ENCODE measurements around the gene IQCH. TPM values are rescaled to one million over a fixed set of nuclear protein-coding genes. Genes with fewer than 3 reads are reported as not detected.

The IQCH gene
- total RNA-seq, 2 experiments from 2014 or later = 0.98 to 1.9 TPM

DNA sequence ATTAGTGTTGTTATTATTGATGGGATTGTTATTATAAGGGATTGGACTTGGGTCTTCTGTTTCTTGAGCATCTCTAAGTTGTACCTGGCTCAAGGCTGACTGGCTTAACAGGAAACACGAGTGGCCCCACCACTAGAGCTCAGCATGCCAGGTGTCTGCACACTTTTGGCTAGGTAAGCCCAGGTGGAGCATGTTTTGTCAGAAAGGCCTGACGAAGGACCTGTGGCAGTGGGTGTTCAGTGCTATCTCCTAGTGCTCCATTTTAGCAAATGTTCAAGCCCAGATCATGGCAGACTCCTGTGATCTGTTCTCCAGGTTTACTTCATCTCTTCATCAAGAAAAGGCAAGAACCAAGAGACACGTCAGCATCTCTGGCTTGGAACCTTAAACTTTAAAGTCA, 291.3 kb downstream of the IQCH start:
- DNase-seq = no peak
- Mint-ChIP-seq H3K36me3 (peaks cover 8% of the 10 kb centered on the region), H3K27me3 (no peaks in the 10 kb centered on the region), H3K4me1 (peaks cover 26% of the 10 kb centered on the region), H3K4me3 (no peak overlapping the region), H3K27ac (no peak overlapping the region), H3K9me3 (ENCODE audit: low read depth) (no peaks in the 10 kb centered on the region)
- CTCF ChIA-PET = interaction anchor here (1.4 kb wide), 1 partner anchor 11 kb away, joined by 6 read pairs; no protein-coding TSS in a partner anchor
- ATAC-seq = no peak

DNA sequence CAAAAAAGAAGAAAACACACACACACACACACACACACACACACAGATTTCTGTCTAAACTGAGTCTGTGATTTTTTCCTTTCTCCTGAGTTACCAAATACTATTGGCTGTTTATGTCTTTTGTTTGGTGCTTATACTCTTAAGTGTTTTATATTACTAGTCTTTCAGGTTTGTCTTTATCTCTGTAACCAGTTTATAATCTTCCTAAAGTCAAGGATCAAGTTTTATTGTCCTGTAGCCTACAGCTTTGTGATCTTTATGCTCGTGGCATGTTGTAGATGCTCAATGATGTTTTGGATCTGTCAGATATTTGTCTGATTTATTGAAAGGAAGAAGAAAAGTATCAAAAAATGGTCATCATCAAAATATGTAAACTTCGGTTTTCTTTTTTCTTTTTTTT, 292.5 kb downstream of the IQCH start:
- CTCF ChIA-PET = interaction anchor here (0.7 to 1.4 kb wide), 2 partner anchors 10 to 1538 kb away, joined by 3 to 6 read pairs; no protein-coding TSS in a partner anchor
- Mint-ChIP-seq H3K4me1 (peaks cover 22% of the 10 kb centered on the region), H3K27ac (no peak overlapping the region), H3K27me3 (no peaks in the 10 kb centered on the region), H3K4me3 (no peak overlapping the region), H3K9me3 (ENCODE audit: low read depth) (no peaks in the 10 kb centered on the region), H3K36me3 (peaks cover 11% of the 10 kb centered on the region)
- DNase-seq (no peak), ATAC-seq (no peak)

DNA sequence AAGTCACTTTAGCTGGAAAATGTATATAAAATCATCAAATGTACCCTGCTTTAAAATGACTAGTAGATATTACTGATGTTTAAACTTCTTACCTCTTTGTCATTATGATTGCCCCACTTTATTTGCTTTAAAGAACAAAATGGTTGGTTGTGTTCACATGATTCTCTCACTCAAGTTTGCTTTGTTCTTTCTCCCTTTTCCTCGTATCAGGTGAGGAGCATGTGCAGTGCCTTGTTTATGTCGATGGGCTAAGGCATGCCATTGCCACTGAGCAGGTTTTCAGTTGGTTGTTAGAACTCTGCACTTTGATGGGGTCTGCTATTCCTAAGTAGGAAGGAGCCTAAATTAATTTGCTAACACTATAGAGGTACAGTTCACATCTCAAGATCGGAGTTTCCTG, 293.2 kb downstream of the IQCH start:
- Mint-ChIP-seq H3K27me3 (no peaks in the 10 kb centered on the region), H3K27ac (no peak overlapping the region), H3K36me3 (peaks cover 10% of the 10 kb centered on the region), H3K4me1 (peaks cover 22% of the 10 kb centered on the region), H3K4me3 (no peak overlapping the region), H3K9me3 (ENCODE audit: low read depth) (no peaks in the 10 kb centered on the region)
- DNase-seq = no peak
- ATAC-seq = no peak
- CTCF ChIA-PET = no interaction called here

- DNase-seq = no peak
- Mint-ChIP-seq H3K27me3 (no peaks in the 10 kb centered on the region), H3K36me3 (peaks cover 12% of the 10 kb centered on the region), H3K4me3 (no peak overlapping the region), H3K4me1 (peaks cover 17% of the 10 kb centered on the region), H3K27ac (no peak overlapping the region), H3K9me3 (ENCODE audit: low read depth) (no peaks in the 10 kb centered on the region)
- ATAC-seq = no peak
- CTCF ChIA-PET = no interaction called here
Measured at GRCh38 chr15:67548236-67548852, 293.8 kb downstream of the IQCH start.

- no peak for ATAC-seq
- Mint-ChIP-seq H3K9me3 (ENCODE audit: low read depth) (no peaks in the 10 kb centered on the region), H3K4me3 (no peak overlapping the region), H3K27me3 (no peaks in the 10 kb centered on the region), H3K4me1 (peaks cover 10% of the 10 kb centered on the region), H3K36me3 (peaks cover 12% of the 10 kb centered on the region), H3K27ac (no peak overlapping the region)
- CTCF ChIA-PET = no interaction called here
- no peak for DNase-seq
Measured at GRCh38 chr15:67548862-67549651, 294.5 kb downstream of the IQCH start.

GRCh38 chr15:67549736-67550135, 295.1 kb downstream of the IQCH start:
- Mint-ChIP-seq H3K27ac (no peak overlapping the region), H3K36me3 (peaks cover 14% of the 10 kb centered on the region), H3K4me3 (no peak overlapping the region), H3K27me3 (no peaks in the 10 kb centered on the region), H3K4me1 (peaks cover 5% of the 10 kb centered on the region), H3K9me3 (ENCODE audit: low read depth) (no peaks in the 10 kb centered on the region)
- no peak for DNase-seq
- no peak for ATAC-seq
- CTCF ChIA-PET = no interaction called here

- no peak overlapping the region for H3K4me3 Mint-ChIP-seq
- CTCF ChIA-PET = no interaction called here
- H3K36me3 Mint-ChIP-seq = peaks cover 17% of the 10 kb centered on the region
- H3K27ac Mint-ChIP-seq = no peak overlapping the region
- no peak for DNase-seq
- H3K9me3 Mint-ChIP-seq (ENCODE audit: low read depth) = no peaks in the 10 kb centered on the region
- H3K27me3 Mint-ChIP-seq = no peaks in the 10 kb centered on the region
- no peak for ATAC-seq
- no peaks in the 10 kb centered on the region for H3K4me1 Mint-ChIP-seq
Measured at GRCh38 chr15:67550522-67550921, 295.9 kb downstream of the IQCH start.

DNA sequence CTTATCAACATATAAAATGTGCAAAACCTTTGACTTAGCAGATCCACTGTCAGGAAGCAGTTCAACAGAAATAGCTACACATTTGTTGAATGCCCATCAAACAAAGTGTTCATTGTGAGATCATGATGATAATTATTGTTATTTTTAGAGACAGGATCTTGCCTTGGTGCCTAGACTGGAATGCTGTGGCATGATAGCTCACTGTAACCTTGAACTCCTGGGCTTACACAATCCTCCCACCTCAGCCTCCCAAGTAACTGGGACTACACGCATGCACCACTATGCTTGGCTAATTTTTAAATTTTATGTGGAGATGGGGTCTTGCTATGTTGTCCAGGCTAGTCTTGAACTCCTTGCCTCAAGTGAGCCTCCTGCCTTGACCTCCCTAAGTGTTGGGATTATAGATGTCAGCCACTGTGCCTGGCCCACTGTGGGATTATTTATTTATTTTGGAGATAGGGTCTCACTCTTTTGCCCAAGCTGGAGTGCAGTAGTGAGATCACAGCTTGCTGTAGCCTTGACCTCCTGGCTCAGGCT, 296.7 kb downstream of the IQCH start:
- CTCF ChIA-PET = no interaction called here
- Mint-ChIP-seq H3K36me3 (peaks cover 19% of the 10 kb centered on the region), H3K27ac (no peak overlapping the region), H3K4me3 (no peak overlapping the region), H3K27me3 (no peaks in the 10 kb centered on the region), H3K4me1 (no peaks in the 10 kb centered on the region), H3K9me3 (ENCODE audit: low read depth) (no peaks in the 10 kb centered on the region)
- no peak for ATAC-seq
- DNase-seq = no peak

Other genes starting within 250 kb of the IQCH start
- gene SMAD3, start 189.2 kb upstream of the IQCH start, total RNA-seq = 10 to 100 TPM; 87.1 to 88.0 TPM
- gene AAGAB, start 125 bp upstream of the IQCH start, total RNA-seq = 10 to 100 TPM; 46.8 to 57.0 TPM